Measurements from ENCODE around the gene DDR1. TPM values are rescaled to one million over a fixed set of nuclear protein-coding genes. Genes with fewer than 3 reads are reported as not detected.
"Not testable (repeated sequence)": the region's sequence is repeated elsewhere in the genome, so short reads cannot be mapped to it uniquely, and the experiment has no call there.

DDR1 gene
- total RNA-seq, 1 donor, result 32.4 TPM

GRCh38 chr6:30918670-30919069 is 34.4 kb downstream of the DDR1 start:
- TF ChIP-seq CTCF (IDR thresholded peaks at IDR 0.05; ENCODE audit: insufficient read depth, low read depth, low read length), result no peak
- no peak overlapping the region for H3K4me3 ChIP-seq (ENCODE audit: low read depth, low read length)
- no peak for DNase-seq (ENCODE audit: low read depth)

- no peak overlapping the region for H3K4me3 ChIP-seq (ENCODE audit: low read depth, low read length)
- no peak for TF ChIP-seq CTCF (IDR thresholded peaks at IDR 0.05; ENCODE audit: insufficient read depth, low read depth, low read length)
- DNase-seq (ENCODE audit: low read depth), result no peak
These were observed 38.1 kb downstream of the DDR1 start for GRCh38 chr6:30922447-30922852.

GRCh38 chr6:30924040-30924627 is 39.8 kb downstream of the DDR1 start:
- H3K4me3 ChIP-seq (ENCODE audit: low read depth, low read length); DNase-seq (ENCODE audit: low read depth): not testable (repeated sequence)

- H3K4me3 ChIP-seq (ENCODE audit: low read depth, low read length), result no peak overlapping the region
- no peak for DNase-seq (ENCODE audit: low read depth)
- TF ChIP-seq CTCF (IDR thresholded peaks at IDR 0.05; ENCODE audit: insufficient read depth, low read depth, low read length), result no peak
These were observed 42.3 kb downstream of the DDR1 start for GRCh38 chr6:30926644-30927043.

GRCh38 chr6:30927080-30927479 is 42.8 kb downstream of the DDR1 start:
- not testable (repeated sequence) for H3K4me3 ChIP-seq (ENCODE audit: low read depth, low read length); DNase-seq (ENCODE audit: low read depth)

GRCh38 chr6:30928677-30929076 is 44.4 kb downstream of the DDR1 start:
- H3K4me3 ChIP-seq (ENCODE audit: low read depth, low read length), result no peak overlapping the region
- no peak for DNase-seq (ENCODE audit: low read depth)
- TF ChIP-seq CTCF (IDR thresholded peaks at IDR 0.05; ENCODE audit: insufficient read depth, low read depth, low read length), result no peak

- no peak for DNase-seq (ENCODE audit: low read depth)
- H3K4me3 ChIP-seq (ENCODE audit: low read depth, low read length), result no peak overlapping the region
- no peak for TF ChIP-seq CTCF (IDR thresholded peaks at IDR 0.05; ENCODE audit: insufficient read depth, low read depth, low read length)
These were observed 46.2 kb downstream of the DDR1 start for GRCh38 chr6:30930506-30930905.

- no peak overlapping the region for H3K4me3 ChIP-seq (ENCODE audit: low read depth, low read length)
- TF ChIP-seq CTCF (IDR thresholded peaks at IDR 0.05; ENCODE audit: insufficient read depth, low read depth, low read length), result no peak
- DNase-seq (ENCODE audit: low read depth), result no peak
These were observed 47.0 kb downstream of the DDR1 start for GRCh38 chr6:30931272-30931671.
